CD14-positive monocyte (primary cell): Measurements from ENCODE around the gene SH3PXD2A. TPM values are rescaled to one million over a fixed set of nuclear protein-coding genes. Genes with fewer than 3 reads are reported as not detected.

ENCODE experiments used
- DNase-seq, 3 donors: peaks; one replicate each; pipeline ENCODE4 v3.0.0-alpha.2; 2011 to 2022
- H2AFZ ChIP-seq: 2 replicates; pipeline ENCODE4 v1.6.0; 2012; ENCODE audit warnings: mild to moderate bottlenecking, low read depth, low read length, inconsistent platforms; ENCODE audit not compliant: insufficient read depth, poor library complexity, severe bottlenecking
- H3K27ac ChIP-seq, 2 donors: 1 replicate in 1 of 2; 2 replicates in 1 of 2; pipeline ENCODE4 v1.5.1; 2012 to 2013; ENCODE audit warnings: low read length in 2 of 2, control low read depth in 1 of 2, inconsistent platforms in 1 of 2, low read depth in 1 of 2, mild to moderate bottlenecking in 1 of 2
- H3K27me3 ChIP-seq, 2 donors: one replicate each; pipeline versions ENCODE4 v1.6.0 to v1.6.1; 2011 to 2013; ENCODE audit warnings: low read length in 2 of 2; ENCODE audit not compliant: control insufficient read depth in 2 of 2, insufficient read depth in 2 of 2
- H3K36me3 ChIP-seq, 2 donors: replicated peaks in 1 of 2; 1 replicate in 1 of 2; 2 replicates in 1 of 2; pipeline versions ENCODE4 v1.5.1 to v1.6.1; 2012 to 2013; ENCODE audit warnings: low read length in 2 of 2, control low read depth in 1 of 2, inconsistent platforms in 1 of 2, mild to moderate bottlenecking in 1 of 2; ENCODE audit not compliant: insufficient read depth in 2 of 2, control insufficient read depth in 1 of 2
- H3K4me1 ChIP-seq, 2 donors: 1 replicate in 1 of 2; 2 replicates in 1 of 2; pipeline versions ENCODE4 v1.5.1 to v1.6.1; 2012 to 2013; ENCODE audit warnings: low read length in 2 of 2, control low read depth in 1 of 2, inconsistent platforms in 1 of 2, mild to moderate bottlenecking in 1 of 2, moderate library complexity in 1 of 2; ENCODE audit not compliant: insufficient read depth in 2 of 2, control insufficient read depth in 1 of 2
- H3K4me2 ChIP-seq: replicated peaks from 2 replicates; pipeline ENCODE3; 2012; ENCODE audit warnings: low read length, moderate library complexity, mild to moderate bottlenecking; ENCODE audit not compliant: poor library complexity, severe bottlenecking; ENCODE audit errors: extremely low read depth
- H3K4me3 ChIP-seq, 3 experiments: fragments of 200-600 bp in 1 of 3; sonication (generic) in 1 of 3; replicated peaks in 1 of 3; 1 replicate in 2 of 3; 2 replicates in 1 of 3; pipeline ENCODE4 v1.5.1; 2011 to 2013; ENCODE audit warnings: low read length in 3 of 3, mild to moderate bottlenecking in 3 of 3, control low read depth in 2 of 3, low read depth in 2 of 3, inconsistent platforms in 1 of 3, moderate library complexity in 1 of 3
- H3K79me2 ChIP-seq: 2 replicates; pipeline ENCODE4 v1.6.0; 2012; ENCODE audit warnings: mild to moderate bottlenecking, control low read depth, inconsistent platforms, low read length, moderate library complexity; ENCODE audit not compliant: insufficient read depth
- H3K9ac ChIP-seq: 2 replicates; pipeline ENCODE4 v1.6.0; 2017; ENCODE audit warnings: low read length, mild to moderate bottlenecking; ENCODE audit not compliant: insufficient read depth, poor library complexity, severe bottlenecking
- H3K9me3 ChIP-seq, 2 donors: replicated peaks in 1 of 2; 1 replicate in 1 of 2; 2 replicates in 1 of 2; pipeline versions ENCODE4 v1.5.1 to v1.6.1; 2012 to 2013; ENCODE audit warnings: low read length in 2 of 2, control low read depth in 1 of 2; ENCODE audit not compliant: control insufficient read depth in 1 of 2, insufficient read depth in 1 of 2
- H4K20me1 ChIP-seq: 2 replicates; pipeline ENCODE4 v1.6.0; 2012; ENCODE audit warnings: mild to moderate bottlenecking, low read length, control low read depth, moderate library complexity; ENCODE audit not compliant: insufficient read depth
- H3K27ac Mint-ChIP-seq, 7 donors: one replicate each; pipeline ENCODE4 v1.8.0; 2020; ENCODE audit warnings: mild to moderate bottlenecking in 7 of 7, mixed read lengths in 7 of 7, moderate library complexity in 6 of 7, inconsistent platforms in 2 of 7
- H3K27me3 Mint-ChIP-seq, 3 donors: one replicate each; pipeline ENCODE4 v1.8.0; 2021 to 2022; ENCODE audit warnings: low read depth in 3 of 3, mild to moderate bottlenecking in 3 of 3, mixed read lengths in 3 of 3, moderate library complexity in 3 of 3, inconsistent platforms in 1 of 3
- H3K36me3 Mint-ChIP-seq, 2 donors: one replicate each; pipeline ENCODE4 v1.8.0; 2020; ENCODE audit warnings: mixed read lengths in 2 of 2, inconsistent platforms in 1 of 2, mild to moderate bottlenecking in 1 of 2
- H3K4me1 Mint-ChIP-seq: one replicate; pipeline ENCODE4 v1.8.0; 2020; ENCODE audit warnings: mild to moderate bottlenecking, mixed read lengths
- H3K4me3 Mint-ChIP-seq, 2 donors: one replicate each; pipeline ENCODE4 v1.8.0; 2020; ENCODE audit warnings: mild to moderate bottlenecking in 2 of 2, mixed read lengths in 2 of 2, moderate library complexity in 1 of 2
- H3K9me3 Mint-ChIP-seq, 7 donors: one replicate each; pipeline ENCODE4 v1.8.0; 2020 to 2022; ENCODE audit warnings: mixed read lengths in 7 of 7, mild to moderate bottlenecking in 6 of 7, moderate library complexity in 6 of 7, inconsistent platforms in 2 of 7
- WGBS: methylation state at CpG from one replicate; pipeline ENCODE4 v1.1.5; 2013; ENCODE audit warnings: missing lambda C conversion rate; ENCODE audit not compliant: insufficient coverage; 5-methylcytosine and 5-hydroxymethylcytosine counted together
- intact Hi-C, 2 donors: fragments of 100-400 bp; cut with micrococcal nuclease; formaldehyde crosslinking; loops; one replicate each; pipeline versions ENCODE4 v1.15.0 to v1.15.1; 2023
- polyA plus RNA-seq, 3 donors: library from polyadenylated mRNA; depleted of rRNA in 1 of 3; unstranded in 2 of 3; stranded (reverse) in 1 of 3; fragments of 300-500 nt in 2 of 3; fragments of >200 nt in 1 of 3; fragmentation: Illumina TruSeq in 2 of 3; gene quantifications; 1 replicate in 2 of 3; 2 replicates in 1 of 3; pipeline ENCODE4 v1.2.3, GENCODE V29; 2012 to 2021
- TF ChIP-seq, protein P1 (sequence below): fragments of 200-600 bp; IDR thresholded peaks from one replicate; pipeline ENCODE4 v1.8.0; 2022; ENCODE audit warnings: antibody characterized with exemption, mild to moderate bottlenecking

The SH3PXD2A gene
- polyA plus RNA-seq, 3 donors, result 0.01 to 0.76 (median 0.05) TPM

DNA sequence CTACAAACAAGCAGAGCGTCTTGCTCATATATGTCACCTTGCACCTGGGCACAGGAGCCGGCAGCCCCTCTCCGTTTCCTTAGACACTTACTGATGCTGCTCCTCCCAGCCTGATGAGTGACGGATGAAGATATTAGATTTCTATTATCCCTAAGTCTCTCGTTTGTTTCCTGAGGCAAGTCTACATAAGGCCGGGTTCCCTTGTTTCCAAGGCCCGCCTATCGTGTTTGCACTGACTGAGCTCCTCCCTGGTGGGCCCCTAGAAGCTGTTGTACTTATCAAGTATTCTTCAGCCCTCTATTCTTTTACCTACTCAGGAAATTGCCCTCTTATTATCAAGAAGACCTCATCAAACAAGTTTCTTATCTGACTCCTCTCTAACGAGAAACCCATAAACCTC, 18.5 kb downstream of the SH3PXD2A start:
- Histone ChIP-seq H3K79me2 (no peaks in the 10 kb centered on the region), H3K36me3 (no peaks in the 10 kb centered on the region), H2AFZ (no peak overlapping the region), H3K9me3 (peaks cover 0 to 8% of the 10 kb centered on the region in 2 donors), H4K20me1 (no peaks in the 10 kb centered on the region), H3K27me3 (no peaks in the 10 kb centered on the region), H3K9ac (no peak overlapping the region), H3K4me3 (no peak overlapping the region), H3K27ac (no peak overlapping the region), H3K4me1 (no peaks in the 10 kb centered on the region), H3K4me2 (no peak overlapping the region)
- Mint-ChIP-seq H3K27ac (no peak overlapping the region), H3K27me3 (peaks cover 0 to 5% (median 3%) of the 10 kb centered on the region in 3 donors), H3K4me1 (no peaks in the 10 kb centered on the region), H3K4me3 (no peak overlapping the region), H3K9me3 (peaks cover 0 to 14% (median 8%) of the 10 kb centered on the region in 7 donors), H3K36me3 (no peaks in the 10 kb centered on the region)
- intact Hi-C loops, result no loop called here
- TF ChIP-seq, protein P1, sequence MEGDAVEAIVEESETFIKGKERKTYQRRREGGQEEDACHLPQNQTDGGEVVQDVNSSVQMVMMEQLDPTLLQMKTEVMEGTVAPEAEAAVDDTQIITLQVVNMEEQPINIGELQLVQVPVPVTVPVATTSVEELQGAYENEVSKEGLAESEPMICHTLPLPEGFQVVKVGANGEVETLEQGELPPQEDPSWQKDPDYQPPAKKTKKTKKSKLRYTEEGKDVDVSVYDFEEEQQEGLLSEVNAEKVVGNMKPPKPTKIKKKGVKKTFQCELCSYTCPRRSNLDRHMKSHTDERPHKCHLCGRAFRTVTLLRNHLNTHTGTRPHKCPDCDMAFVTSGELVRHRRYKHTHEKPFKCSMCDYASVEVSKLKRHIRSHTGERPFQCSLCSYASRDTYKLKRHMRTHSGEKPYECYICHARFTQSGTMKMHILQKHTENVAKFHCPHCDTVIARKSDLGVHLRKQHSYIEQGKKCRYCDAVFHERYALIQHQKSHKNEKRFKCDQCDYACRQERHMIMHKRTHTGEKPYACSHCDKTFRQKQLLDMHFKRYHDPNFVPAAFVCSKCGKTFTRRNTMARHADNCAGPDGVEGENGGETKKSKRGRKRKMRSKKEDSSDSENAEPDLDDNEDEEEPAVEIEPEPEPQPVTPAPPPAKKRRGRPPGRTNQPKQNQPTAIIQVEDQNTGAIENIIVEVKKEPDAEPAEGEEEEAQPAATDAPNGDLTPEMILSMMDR, result no peak
- DNase-seq, result no peak
- WGBS, result 93% methylated on average over 6 of the region's 9 CpGs

GRCh38 chr10:103836273-103836672, 19.1 kb downstream of the SH3PXD2A start:
- H3K9me3 Mint-ChIP-seq, result peaks cover 0 to 14% (median 9%) of the 10 kb centered on the region in 7 donors
- H4K20me1 ChIP-seq, result no peaks in the 10 kb centered on the region
- no peak overlapping the region for H3K4me2 ChIP-seq
- TF ChIP-seq, protein P1, result no peak
- peaks cover 0 to 5% (median 3%) of the 10 kb centered on the region in 3 donors for H3K27me3 Mint-ChIP-seq
- peak overlapping the region in 1 of 7 donors; percentile 19 for H3K27ac Mint-ChIP-seq
- H3K4me3 Mint-ChIP-seq, result no peak overlapping the region
- no peak overlapping the region for H3K9ac ChIP-seq
- no peaks in the 10 kb centered on the region for H3K4me1 ChIP-seq
- H3K36me3 ChIP-seq, result no peaks in the 10 kb centered on the region
- no peaks in the 10 kb centered on the region for H3K27me3 ChIP-seq
- no peaks in the 10 kb centered on the region for H3K36me3 Mint-ChIP-seq
- intact Hi-C loops, result no loop called here
- no peak overlapping the region for H2AFZ ChIP-seq
- H3K27ac ChIP-seq, result no peak overlapping the region
- no peaks in the 10 kb centered on the region for H3K4me1 Mint-ChIP-seq
- WGBS, result 73% methylated on average over 1 of the region's 1 CpG
- no peak for DNase-seq
- H3K9me3 ChIP-seq, result peaks cover 0 to 8% of the 10 kb centered on the region in 2 donors
- no peaks in the 10 kb centered on the region for H3K79me2 ChIP-seq
- H3K4me3 ChIP-seq, result no peak overlapping the region
